CD14-positive monocyte (primary cell): ENCODE results near the gene CASK. TPM values are rescaled to one million over a fixed set of nuclear protein-coding genes. Genes with fewer than 3 reads are reported as not detected.

Experiments used
- DNase-seq, 3 donors: peaks; one replicate each; pipeline ENCODE4 v3.0.0-alpha.2; 2011 to 2022
- H2AFZ ChIP-seq: 2 replicates; pipeline ENCODE4 v1.6.0; 2012; ENCODE audit warnings: mild to moderate bottlenecking, low read depth, low read length, inconsistent platforms; ENCODE audit not compliant: insufficient read depth, poor library complexity, severe bottlenecking
- H3K27ac ChIP-seq, 2 donors: 1 replicate in 1 of 2; 2 replicates in 1 of 2; pipeline ENCODE4 v1.5.1; 2012 to 2013; ENCODE audit warnings: low read length in 2 of 2, control low read depth in 1 of 2, inconsistent platforms in 1 of 2, low read depth in 1 of 2, mild to moderate bottlenecking in 1 of 2
- H3K27me3 ChIP-seq, 2 donors: one replicate each; pipeline versions ENCODE4 v1.6.0 to v1.6.1; 2011 to 2013; ENCODE audit warnings: low read length in 2 of 2; ENCODE audit not compliant: control insufficient read depth in 2 of 2, insufficient read depth in 2 of 2
- H3K36me3 ChIP-seq, 2 donors: replicated peaks in 1 of 2; 1 replicate in 1 of 2; 2 replicates in 1 of 2; pipeline versions ENCODE4 v1.5.1 to v1.6.1; 2012 to 2013; ENCODE audit warnings: low read length in 2 of 2, control low read depth in 1 of 2, inconsistent platforms in 1 of 2, mild to moderate bottlenecking in 1 of 2; ENCODE audit not compliant: insufficient read depth in 2 of 2, control insufficient read depth in 1 of 2
- H3K4me1 ChIP-seq, 2 donors: 1 replicate in 1 of 2; 2 replicates in 1 of 2; pipeline versions ENCODE4 v1.5.1 to v1.6.1; 2012 to 2013; ENCODE audit warnings: low read length in 2 of 2, control low read depth in 1 of 2, inconsistent platforms in 1 of 2, mild to moderate bottlenecking in 1 of 2, moderate library complexity in 1 of 2; ENCODE audit not compliant: insufficient read depth in 2 of 2, control insufficient read depth in 1 of 2
- H3K4me2 ChIP-seq: replicated peaks from 2 replicates; pipeline ENCODE3; 2012; ENCODE audit warnings: low read length, moderate library complexity, mild to moderate bottlenecking; ENCODE audit not compliant: poor library complexity, severe bottlenecking; ENCODE audit errors: extremely low read depth
- H3K4me3 ChIP-seq, 3 experiments: fragments of 200-600 bp in 1 of 3; sonication (generic) in 1 of 3; replicated peaks in 1 of 3; 1 replicate in 2 of 3; 2 replicates in 1 of 3; pipeline ENCODE4 v1.5.1; 2011 to 2013; ENCODE audit warnings: low read length in 3 of 3, mild to moderate bottlenecking in 3 of 3, control low read depth in 2 of 3, low read depth in 2 of 3, inconsistent platforms in 1 of 3, moderate library complexity in 1 of 3
- H3K79me2 ChIP-seq: 2 replicates; pipeline ENCODE4 v1.6.0; 2012; ENCODE audit warnings: mild to moderate bottlenecking, control low read depth, inconsistent platforms, low read length, moderate library complexity; ENCODE audit not compliant: insufficient read depth
- H3K9ac ChIP-seq: 2 replicates; pipeline ENCODE4 v1.6.0; 2017; ENCODE audit warnings: low read length, mild to moderate bottlenecking; ENCODE audit not compliant: insufficient read depth, poor library complexity, severe bottlenecking
- H3K9me3 ChIP-seq, 2 donors: replicated peaks in 1 of 2; 1 replicate in 1 of 2; 2 replicates in 1 of 2; pipeline versions ENCODE4 v1.5.1 to v1.6.1; 2012 to 2013; ENCODE audit warnings: low read length in 2 of 2, control low read depth in 1 of 2; ENCODE audit not compliant: control insufficient read depth in 1 of 2, insufficient read depth in 1 of 2
- H4K20me1 ChIP-seq: 2 replicates; pipeline ENCODE4 v1.6.0; 2012; ENCODE audit warnings: mild to moderate bottlenecking, low read length, control low read depth, moderate library complexity; ENCODE audit not compliant: insufficient read depth
- H3K27ac Mint-ChIP-seq, 7 donors: one replicate each; pipeline ENCODE4 v1.8.0; 2020; ENCODE audit warnings: mild to moderate bottlenecking in 7 of 7, mixed read lengths in 7 of 7, moderate library complexity in 6 of 7, inconsistent platforms in 2 of 7
- H3K27me3 Mint-ChIP-seq, 3 donors: one replicate each; pipeline ENCODE4 v1.8.0; 2021 to 2022; ENCODE audit warnings: low read depth in 3 of 3, mild to moderate bottlenecking in 3 of 3, mixed read lengths in 3 of 3, moderate library complexity in 3 of 3, inconsistent platforms in 1 of 3
- H3K36me3 Mint-ChIP-seq, 2 donors: one replicate each; pipeline ENCODE4 v1.8.0; 2020; ENCODE audit warnings: mixed read lengths in 2 of 2, inconsistent platforms in 1 of 2, mild to moderate bottlenecking in 1 of 2
- H3K4me1 Mint-ChIP-seq: one replicate; pipeline ENCODE4 v1.8.0; 2020; ENCODE audit warnings: mild to moderate bottlenecking, mixed read lengths
- H3K4me3 Mint-ChIP-seq, 2 donors: one replicate each; pipeline ENCODE4 v1.8.0; 2020; ENCODE audit warnings: mild to moderate bottlenecking in 2 of 2, mixed read lengths in 2 of 2, moderate library complexity in 1 of 2
- H3K9me3 Mint-ChIP-seq, 7 donors: one replicate each; pipeline ENCODE4 v1.8.0; 2020 to 2022; ENCODE audit warnings: mixed read lengths in 7 of 7, mild to moderate bottlenecking in 6 of 7, moderate library complexity in 6 of 7, inconsistent platforms in 2 of 7
- WGBS: methylation state at CpG from one replicate; pipeline ENCODE4 v1.1.5; 2013; ENCODE audit warnings: missing lambda C conversion rate; ENCODE audit not compliant: insufficient coverage; 5-methylcytosine and 5-hydroxymethylcytosine counted together
- intact Hi-C, 2 donors: fragments of 100-400 bp; cut with micrococcal nuclease; formaldehyde crosslinking; loops; one replicate each; pipeline versions ENCODE4 v1.15.0 to v1.15.1; 2023
- polyA plus RNA-seq, 3 donors: library from polyadenylated mRNA; depleted of rRNA in 1 of 3; unstranded in 2 of 3; stranded (reverse) in 1 of 3; fragments of 300-500 nt in 2 of 3; fragments of >200 nt in 1 of 3; fragmentation: Illumina TruSeq in 2 of 3; gene quantifications; 1 replicate in 2 of 3; 2 replicates in 1 of 3; pipeline ENCODE4 v1.2.3, GENCODE V29; 2012 to 2021
- TF ChIP-seq, protein P1 (sequence below): fragments of 200-600 bp; IDR thresholded peaks from one replicate; pipeline ENCODE4 v1.8.0; 2022; ENCODE audit warnings: antibody characterized with exemption, mild to moderate bottlenecking

The CASK gene
- polyA plus RNA-seq, 3 donors = 0.48 to 7.4 (median 2.5) TPM

DNA sequence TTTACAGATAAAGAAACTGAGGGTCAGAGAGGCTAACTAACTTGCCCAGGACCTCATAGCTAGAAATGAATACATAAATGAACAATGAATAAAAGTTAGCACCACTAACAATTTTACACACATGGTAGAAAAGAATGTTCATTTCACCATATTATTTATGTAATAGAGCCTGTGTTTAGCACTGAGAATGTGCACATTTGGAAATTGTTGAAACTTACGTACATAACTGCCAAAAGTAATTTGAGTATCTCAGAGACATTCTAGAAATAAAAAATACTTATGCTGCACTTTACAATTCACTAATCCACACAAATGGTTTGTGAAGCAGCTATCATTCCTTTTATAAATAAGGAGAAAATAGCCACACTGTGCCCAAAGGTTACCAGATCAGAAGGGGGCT, 9.9 kb downstream of the CASK start:
- H3K4me3 Mint-ChIP-seq = no peak overlapping the region
- peaks cover 0 to 4% (median 0%) of the 10 kb centered on the region in 7 donors for H3K9me3 Mint-ChIP-seq
- Histone ChIP-seq H4K20me1 (peaks cover 3% of the 10 kb centered on the region), H2AFZ (no peak overlapping the region), H3K27ac (no peak overlapping the region), H3K27me3 (no peaks in the 10 kb centered on the region), H3K4me2 (no peak overlapping the region), H3K36me3 (no peaks in the 10 kb centered on the region), H3K4me3 (no peak overlapping the region), H3K9ac (no peak overlapping the region), H3K79me2 (peaks cover 17% of the 10 kb centered on the region), H3K9me3 (no peaks in the 10 kb centered on the region), H3K4me1 (no peaks in the 10 kb centered on the region)
- peaks cover 8% of the 10 kb centered on the region for H3K4me1 Mint-ChIP-seq
- WGBS = no CpG with 5 or more reads among the region's 1 CpG
- intact Hi-C loops = no loop called here
- peaks cover 0 to 3% of the 10 kb centered on the region in 2 donors for H3K36me3 Mint-ChIP-seq
- H3K27me3 Mint-ChIP-seq = no peaks in the 10 kb centered on the region
- DNase-seq = no peak
- TF ChIP-seq, protein P1, sequence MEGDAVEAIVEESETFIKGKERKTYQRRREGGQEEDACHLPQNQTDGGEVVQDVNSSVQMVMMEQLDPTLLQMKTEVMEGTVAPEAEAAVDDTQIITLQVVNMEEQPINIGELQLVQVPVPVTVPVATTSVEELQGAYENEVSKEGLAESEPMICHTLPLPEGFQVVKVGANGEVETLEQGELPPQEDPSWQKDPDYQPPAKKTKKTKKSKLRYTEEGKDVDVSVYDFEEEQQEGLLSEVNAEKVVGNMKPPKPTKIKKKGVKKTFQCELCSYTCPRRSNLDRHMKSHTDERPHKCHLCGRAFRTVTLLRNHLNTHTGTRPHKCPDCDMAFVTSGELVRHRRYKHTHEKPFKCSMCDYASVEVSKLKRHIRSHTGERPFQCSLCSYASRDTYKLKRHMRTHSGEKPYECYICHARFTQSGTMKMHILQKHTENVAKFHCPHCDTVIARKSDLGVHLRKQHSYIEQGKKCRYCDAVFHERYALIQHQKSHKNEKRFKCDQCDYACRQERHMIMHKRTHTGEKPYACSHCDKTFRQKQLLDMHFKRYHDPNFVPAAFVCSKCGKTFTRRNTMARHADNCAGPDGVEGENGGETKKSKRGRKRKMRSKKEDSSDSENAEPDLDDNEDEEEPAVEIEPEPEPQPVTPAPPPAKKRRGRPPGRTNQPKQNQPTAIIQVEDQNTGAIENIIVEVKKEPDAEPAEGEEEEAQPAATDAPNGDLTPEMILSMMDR = no peak
- no peak overlapping the region for H3K27ac Mint-ChIP-seq

DNA sequence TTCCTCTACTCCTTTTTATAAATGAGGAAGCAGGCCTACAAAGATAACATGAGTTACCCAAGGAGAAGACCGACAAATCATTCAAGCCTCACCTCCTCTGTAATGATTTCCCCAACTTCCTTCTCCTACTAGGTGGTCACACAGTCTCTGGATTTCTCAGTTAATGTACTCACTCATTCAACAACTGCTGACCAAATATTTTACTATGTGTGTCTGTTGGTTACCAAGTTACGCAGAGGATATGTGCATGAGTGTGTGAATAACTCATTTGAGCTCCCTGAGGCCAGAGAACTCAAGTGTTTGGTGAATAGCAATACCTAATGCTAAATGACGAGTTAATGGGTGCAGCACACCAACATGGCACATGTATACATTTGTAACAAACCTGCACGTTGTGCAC, 10.4 kb downstream of the CASK start:
- DNase-seq = no peak
- WGBS = no CpG with 5 or more reads among the region's 4 CpGs
- Histone ChIP-seq H3K9ac (no peak overlapping the region), H3K4me1 (no peaks in the 10 kb centered on the region), H3K27me3 (no peaks in the 10 kb centered on the region), H3K79me2 (peaks cover 11% of the 10 kb centered on the region), H2AFZ (no peak overlapping the region), H3K36me3 (no peaks in the 10 kb centered on the region), H3K4me2 (no peak overlapping the region), H4K20me1 (peaks cover 3% of the 10 kb centered on the region), H3K9me3 (no peaks in the 10 kb centered on the region), H3K4me3 (no peak overlapping the region), H3K27ac (no peak overlapping the region)
- Mint-ChIP-seq H3K9me3 (peaks cover 0 to 4% (median 0%) of the 10 kb centered on the region in 7 donors), H3K27me3 (no peaks in the 10 kb centered on the region), H3K4me3 (no peak overlapping the region), H3K36me3 (peaks cover 0 to 3% of the 10 kb centered on the region in 2 donors), H3K27ac (no peak overlapping the region), H3K4me1 (peaks cover 8% of the 10 kb centered on the region)
- TF ChIP-seq, protein P1 = no peak
- intact Hi-C loops = no loop called here
